SU-DHL-6 (cell line): Measurements from ENCODE around the gene WDR93.

Experiments used
- H2AFZ ChIP-seq: fragments of 200-600 bp; sonication (generic); 2 replicates; pipeline ENCODE4 v1.6.1; 2014; ENCODE audit warnings: low read depth, mild to moderate bottlenecking, moderate library complexity, mixed read lengths, antibody characterized with exemption, low read length; ENCODE audit not compliant: severe bottlenecking
- H3F3A ChIP-seq: fragments of 200-600 bp; shearing (Covaris generic); 2 replicates; pipeline ENCODE4 v1.6.0; 2016; ENCODE audit warnings: antibody characterized with exemption, mild to moderate bottlenecking; ENCODE audit not compliant: insufficient read depth
- H3K27ac ChIP-seq: fragments of 200-600 bp; sonication (generic); 2 replicates; pipeline ENCODE4 v1.5.1; 2016; ENCODE audit warnings: low read depth, mild to moderate bottlenecking, low read length, moderate library complexity, mixed read lengths
- H3K27me3 ChIP-seq: fragments of 200-600 bp; sonication (generic), shearing (Covaris generic); 2 replicates; pipeline ENCODE4 v1.6.0; 2014; ENCODE audit warnings: mild to moderate bottlenecking, low read length
- H3K36me3 ChIP-seq: fragments of 200-600 bp; sonication (generic); 2 replicates; pipeline ENCODE4 v1.6.1; 2014; ENCODE audit warnings: mild to moderate bottlenecking, low read length, mixed read lengths
- H3K4me2 ChIP-seq: fragments of 300-600, 200-600 bp; shearing (Covaris generic), sonication (generic); 2 replicates; pipeline ENCODE4 v1.6.0; 2014; ENCODE audit warnings: low read length, low read depth, mild to moderate bottlenecking; ENCODE audit not compliant: poor library complexity, severe bottlenecking
- H3K4me3 ChIP-seq: fragments of 200-600 bp; sonication (generic); 2 replicates; pipeline ENCODE4 v1.5.1; 2014; ENCODE audit warnings: antibody characterized with exemption, low read length, mild to moderate bottlenecking, mixed read lengths; ENCODE audit not compliant: insufficient read depth, poor library complexity, severe bottlenecking
- H3K79me2 ChIP-seq: fragments of 200-600 bp; sonication (generic); 2 replicates; pipeline ENCODE4 v1.6.1; 2014; ENCODE audit warnings: mild to moderate bottlenecking, low read length, moderate library complexity; ENCODE audit not compliant: insufficient read depth
- H3K9ac ChIP-seq: fragments of 200-600 bp; sonication (generic); 2 replicates; pipeline ENCODE4 v1.7.0; 2014; ENCODE audit warnings: mild to moderate bottlenecking, low read length
- H3K9me2 ChIP-seq: fragments of 200-600 bp; sonication (generic); replicated peaks from 2 replicates; pipeline ENCODE4 v1.6.1; 2014; ENCODE audit warnings: low read length; ENCODE audit not compliant: insufficient read depth
- H3K9me3 ChIP-seq: fragments of 200-600 bp; sonication (generic); 2 replicates; pipeline ENCODE4 v1.6.1; 2014; ENCODE audit warnings: low read length, mixed read lengths; ENCODE audit not compliant: insufficient read depth
- H4K20me1 ChIP-seq: fragments of 200-600 bp; sonication (generic); 2 replicates; pipeline ENCODE4 v1.6.1; 2014; ENCODE audit warnings: low read depth, mild to moderate bottlenecking, antibody characterized with exemption, low read length, moderate library complexity, mixed read lengths
- EZH2phosphoT487 ChIP-seq: fragments of 200-600 bp; sonication (generic), shearing (Covaris generic); conservative IDR thresholded peaks from 2 replicates; pipeline ENCODE4 v1.6.1; 2018; ENCODE audit warnings: mild to moderate bottlenecking, antibody characterized with exemption, low read length, moderate library complexity, mixed read lengths
- TF ChIP-seq, protein P1 (sequence below): fragments of 200-600 bp; sonication (generic); IDR thresholded peaks from one replicate; pipeline ENCODE4 v1.5.1; 2017; ENCODE audit warnings: antibody characterized with exemption, mild to moderate bottlenecking, low read length, moderate library complexity; ENCODE audit not compliant: insufficient read depth, poor library complexity, severe bottlenecking

The WDR93 gene

DNA sequence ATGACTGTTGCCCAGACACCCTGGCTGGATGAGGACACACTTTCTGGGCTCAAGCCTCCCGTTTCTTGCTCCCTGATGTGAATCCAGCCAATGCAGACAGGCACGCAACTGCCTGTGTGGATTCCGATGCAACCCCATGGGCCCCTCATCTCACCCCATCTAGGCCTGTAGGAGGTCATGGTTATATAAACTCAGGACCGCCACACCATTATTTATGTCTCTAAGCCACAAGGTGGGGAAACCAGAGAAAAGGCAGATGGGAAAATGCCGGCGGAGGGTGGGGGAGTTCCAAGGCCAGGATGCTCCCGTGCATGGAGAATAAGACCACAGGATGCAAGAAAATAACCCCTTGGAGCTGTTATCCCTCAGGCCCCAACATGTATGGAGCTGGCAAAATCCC lies 58.4 kb downstream of the WDR93 start:
- Histone ChIP-seq H3K4me3 (no peak overlapping the region), H3K79me2 (no peaks in the 10 kb centered on the region), H4K20me1 (no peaks in the 10 kb centered on the region), H3F3A (no peaks in the 10 kb centered on the region), H3K9me3 (no peaks in the 10 kb centered on the region), H3K9me2 (no peaks in the 10 kb centered on the region), H3K27me3 (no peaks in the 10 kb centered on the region), H3K4me2 (no peak overlapping the region), H3K9ac (no peak overlapping the region), H2AFZ (no peak overlapping the region), H3K27ac (no peak overlapping the region), H3K36me3 (no peaks in the 10 kb centered on the region)
- TF ChIP-seq, protein P1, sequence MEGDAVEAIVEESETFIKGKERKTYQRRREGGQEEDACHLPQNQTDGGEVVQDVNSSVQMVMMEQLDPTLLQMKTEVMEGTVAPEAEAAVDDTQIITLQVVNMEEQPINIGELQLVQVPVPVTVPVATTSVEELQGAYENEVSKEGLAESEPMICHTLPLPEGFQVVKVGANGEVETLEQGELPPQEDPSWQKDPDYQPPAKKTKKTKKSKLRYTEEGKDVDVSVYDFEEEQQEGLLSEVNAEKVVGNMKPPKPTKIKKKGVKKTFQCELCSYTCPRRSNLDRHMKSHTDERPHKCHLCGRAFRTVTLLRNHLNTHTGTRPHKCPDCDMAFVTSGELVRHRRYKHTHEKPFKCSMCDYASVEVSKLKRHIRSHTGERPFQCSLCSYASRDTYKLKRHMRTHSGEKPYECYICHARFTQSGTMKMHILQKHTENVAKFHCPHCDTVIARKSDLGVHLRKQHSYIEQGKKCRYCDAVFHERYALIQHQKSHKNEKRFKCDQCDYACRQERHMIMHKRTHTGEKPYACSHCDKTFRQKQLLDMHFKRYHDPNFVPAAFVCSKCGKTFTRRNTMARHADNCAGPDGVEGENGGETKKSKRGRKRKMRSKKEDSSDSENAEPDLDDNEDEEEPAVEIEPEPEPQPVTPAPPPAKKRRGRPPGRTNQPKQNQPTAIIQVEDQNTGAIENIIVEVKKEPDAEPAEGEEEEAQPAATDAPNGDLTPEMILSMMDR, result no peak
- no peak for TF ChIP-seq EZH2phosphoT487

- H3K4me3 ChIP-seq, result no peak overlapping the region
- H3F3A ChIP-seq, result no peaks in the 10 kb centered on the region
- no peak overlapping the region for H3K9ac ChIP-seq
Observed at GRCh38 chr15:89749526-89749925, 58.9 kb downstream of the WDR93 start.

DNA sequence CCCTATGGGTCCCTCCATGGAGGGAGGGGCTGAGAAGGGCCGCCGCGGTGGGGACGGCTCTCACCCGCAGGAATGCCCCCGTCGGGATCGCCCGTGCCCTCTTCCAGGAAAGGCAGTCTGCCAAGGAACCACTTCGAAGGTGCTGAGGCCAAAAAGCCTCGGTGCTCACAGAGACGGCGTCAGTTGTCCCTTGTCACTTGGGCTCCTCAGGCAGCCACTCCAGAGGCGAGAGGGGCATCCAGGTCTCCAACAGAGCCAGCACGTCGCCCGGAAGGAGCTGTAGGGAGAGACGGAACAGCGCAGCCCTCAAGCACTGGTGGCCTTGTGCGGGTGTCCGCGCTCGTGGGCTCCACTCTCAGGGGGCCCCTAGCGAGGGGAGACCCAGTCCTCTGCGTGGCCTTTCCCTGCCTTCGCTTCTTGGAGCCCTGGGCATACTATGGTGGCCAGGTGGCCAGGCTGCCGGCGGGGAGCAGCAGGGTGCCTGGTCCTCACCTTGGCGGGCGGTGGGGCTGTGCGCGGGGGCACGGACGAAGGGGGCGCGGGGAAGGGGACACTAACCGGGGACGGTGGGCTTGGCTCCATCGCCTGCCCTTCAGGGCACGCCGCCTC lies 59.4 kb downstream of the WDR93 start:
- no peaks in the 10 kb centered on the region for H4K20me1 ChIP-seq
- H3K4me2 ChIP-seq, result peak overlapping the region; percentile 67
- peak overlapping the region; percentile 91 for H2AFZ ChIP-seq
- H3K4me3 ChIP-seq, result peak overlapping the region; percentile 56
- no peaks in the 10 kb centered on the region for H3K9me3 ChIP-seq
- H3K27me3 ChIP-seq, result no peaks in the 10 kb centered on the region
- H3K9me2 ChIP-seq, result no peaks in the 10 kb centered on the region
- peak overlapping the region; percentile 65 for H3K9ac ChIP-seq
- no peaks in the 10 kb centered on the region for H3F3A ChIP-seq
- H3K79me2 ChIP-seq, result no peaks in the 10 kb centered on the region
- H3K36me3 ChIP-seq, result no peaks in the 10 kb centered on the region
- TF ChIP-seq EZH2phosphoT487, result no peak
- no peak overlapping the region for H3K27ac ChIP-seq

More at GRCh38 chr15:89749526-89749925, 58.9 kb downstream of the WDR93 start:
- Histone ChIP-seq H3K36me3 (no peaks in the 10 kb centered on the region), H3K79me2 (no peaks in the 10 kb centered on the region), H3K27ac (no peak overlapping the region), H3K27me3 (no peaks in the 10 kb centered on the region), H2AFZ (no peak overlapping the region), H4K20me1 (no peaks in the 10 kb centered on the region), H3K9me2 (no peaks in the 10 kb centered on the region), H3K9me3 (no peaks in the 10 kb centered on the region), H3K4me2 (peak overlapping the region; percentile 67)
- no peak for TF ChIP-seq EZH2phosphoT487
- TF ChIP-seq, protein P1, result no peak
